Stimulated activated CD8-positive, alpha-beta memory T cell treated with anti-CD3 and anti-CD28 coated beads, Interleukin-12 subunit alpha, Interleukin-12 subunit beta, amount 100 ng/mL, for 4 hours (primary cell): ENCODE results near the gene KLHL33.

Source experiments
- DNase-seq: peaks from one replicate; pipeline ENCODE4 v3.0.0-alpha.2; 2020; ENCODE audit warnings: low read depth

KLHL33 gene

DNA sequence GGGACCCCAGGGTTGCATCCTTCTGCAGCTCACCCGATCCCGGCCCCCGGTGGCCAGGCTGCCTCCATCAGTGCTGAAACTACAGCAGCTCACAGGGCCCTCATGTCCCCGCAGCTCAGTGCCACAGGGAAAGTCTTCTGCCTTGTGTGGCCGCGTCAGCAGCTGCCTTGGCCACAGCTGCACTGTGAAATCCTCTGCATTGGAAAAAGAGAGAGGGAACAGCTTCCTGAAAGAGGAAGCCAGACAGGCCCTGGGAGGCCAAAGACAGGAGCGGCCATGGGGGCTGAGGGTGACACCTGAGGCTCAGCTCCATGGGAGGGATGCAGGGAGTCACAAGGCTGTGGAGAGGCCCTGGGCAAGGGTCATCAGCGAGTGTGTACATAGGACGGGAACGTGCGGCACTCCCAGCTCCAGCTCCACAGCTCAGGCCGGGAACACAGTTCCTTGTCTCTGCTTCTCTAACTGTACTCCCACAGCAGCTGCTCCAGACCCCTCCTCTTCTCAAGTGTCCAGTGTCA, 59.8 kb downstream of the KLHL33 start:
- no peak for DNase-seq
